Spleen (tissue), 7 donors: ENCODE results near the gene OR52M1.

Experiments
- CTCF ChIP-seq, 11 experiments: fragments of 200-600 bp in 7 of 11; fragments of 450-650 bp in 4 of 11; sonication (generic) in 4 of 11; IDR thresholded peaks in 8 of 11; conservative IDR thresholded peaks in 3 of 11; 1 replicate in 7 of 11; 2 replicates in 4 of 11; pipeline versions ENCODE4 v1.4.0 to v1.8.0; 2016 to 2021; ENCODE audit warnings: antibody characterized with exemption in 11 of 11, inconsistent platforms in 4 of 11, mild to moderate bottlenecking in 1 of 11
- POLR2A ChIP-seq, 3 donors: fragments of 450-650 bp; IDR thresholded peaks; one replicate each; pipeline ENCODE4 v1.5.1; 2017; ENCODE audit warnings: antibody characterized with exemption in 3 of 3, mild to moderate bottlenecking in 1 of 3
- POLR2AphosphoS5 ChIP-seq, 3 donors: sonication (generic); formaldehyde crosslinking; IDR thresholded peaks; one replicate each; pipeline ENCODE4 v1.5.1; 2017; ENCODE audit warnings: antibody characterized with exemption in 3 of 3
- donor health status: DM: no; HTN: no; CAD: no; lungs with moderate emphysema.
- donor health status: DM: no; HTN: no; CAD: no.
- donor health status: DM: no; HTN: no; CAD: no.

DNA sequence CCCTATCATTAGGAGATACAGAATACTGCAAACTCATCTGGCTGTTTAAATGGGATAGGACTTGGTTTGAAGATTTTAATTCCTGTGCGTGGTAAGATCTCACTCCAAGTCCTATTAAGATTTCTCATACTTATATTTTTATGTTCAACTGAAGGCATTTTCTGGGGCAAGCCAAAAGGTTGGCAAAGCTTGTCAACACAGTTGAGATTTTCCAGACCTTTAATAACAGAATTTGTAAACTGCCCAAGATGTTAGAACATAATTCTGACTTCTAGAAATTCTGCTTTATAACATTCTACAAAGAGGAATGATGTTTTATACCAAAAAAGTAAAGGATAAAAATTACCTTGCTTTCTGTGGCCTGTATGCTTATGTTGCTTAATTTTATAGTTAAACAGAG lies 30.8 kb upstream of the OR52M1 start:
- TF ChIP-seq CTCF (IDR thresholded peaks at IDR 0.05 in 8 of 11, conservative IDR thresholded peaks at IDR 0.05 in 3 of 11) (no peak), POLR2AphosphoS5 (IDR thresholded peaks at IDR 0.05) (no peak), POLR2A (IDR thresholded peaks at IDR 0.05) (no peak)
